ENCODE measurements around the gene RBP2.
A peak's percentile ranks its signal among the peaks of the same experiment; 100 is the strongest.

Gene RBP2

GRCh38 chr3:139521144-139521543 is 44.8 kb upstream of the RBP2 start:
- H3K9me3 Mint-ChIP-seq, result no peaks in the 10 kb centered on the region
- DNase-seq, result no peak
- H3K27me3 Mint-ChIP-seq (ENCODE audit: low read depth, poor library complexity), result peaks cover 4% of the 10 kb centered on the region
- H3K4me3 Mint-ChIP-seq, result no peak overlapping the region
- peaks cover 29% of the 10 kb centered on the region for H3K4me1 Mint-ChIP-seq
- no peak for TF ChIP-seq CTCF (IDR thresholded peaks at IDR 0.05)
- H3K27ac Mint-ChIP-seq, result no peak overlapping the region
- peaks cover 66% of the 10 kb centered on the region for H3K36me3 Mint-ChIP-seq (ENCODE audit: low read depth)

GRCh38 chr3:139519998-139520737 is 43.9 kb upstream of the RBP2 start:
- H3K27ac Mint-ChIP-seq, result no peak overlapping the region

GRCh38 chr3:139518926-139519842 is 42.9 kb upstream of the RBP2 start:
- TF ChIP-seq CTCF (IDR thresholded peaks at IDR 0.05), result no peak
- Mint-ChIP-seq H3K27me3 (ENCODE audit: low read depth, poor library complexity) (peaks cover 2% of the 10 kb centered on the region), H3K27ac (peak overlapping the region; percentile 60), H3K9me3 (no peaks in the 10 kb centered on the region), H3K4me1 (peaks cover 15% of the 10 kb centered on the region), H3K36me3 (ENCODE audit: low read depth) (peaks cover 63% of the 10 kb centered on the region), H3K4me3 (no peak overlapping the region)
- DNase-seq, result no peak

More at GRCh38 chr3:139519998-139520737, 43.9 kb upstream of the RBP2 start:
- Mint-ChIP-seq H3K36me3 (ENCODE audit: low read depth) (peaks cover 68% of the 10 kb centered on the region), H3K4me1 (peaks cover 25% of the 10 kb centered on the region), H3K9me3 (no peaks in the 10 kb centered on the region), H3K4me3 (no peak overlapping the region), H3K27me3 (ENCODE audit: low read depth, poor library complexity) (peaks cover 4% of the 10 kb centered on the region)
- peak; percentile 35 for TF ChIP-seq CTCF (IDR thresholded peaks at IDR 0.05)
- DNase-seq, result no peak

- TF ChIP-seq CTCF (IDR thresholded peaks at IDR 0.05), result no peak
- H3K4me3 Mint-ChIP-seq, result no peak overlapping the region
- H3K36me3 Mint-ChIP-seq (ENCODE audit: low read depth), result peaks cover 55% of the 10 kb centered on the region
- no peak overlapping the region for H3K27ac Mint-ChIP-seq
- DNase-seq, result no peak
- H3K27me3 Mint-ChIP-seq (ENCODE audit: low read depth, poor library complexity), result no peaks in the 10 kb centered on the region
- no peaks in the 10 kb centered on the region for H3K9me3 Mint-ChIP-seq
- H3K4me1 Mint-ChIP-seq, result peaks cover 9% of the 10 kb centered on the region
Observed at GRCh38 chr3:139518306-139518705, 42.0 kb upstream of the RBP2 start.

GRCh38 chr3:139517321-139518065 is 41.2 kb upstream of the RBP2 start:
- Mint-ChIP-seq H3K36me3 (ENCODE audit: low read depth) (peaks cover 49% of the 10 kb centered on the region), H3K4me1 (peaks cover 7% of the 10 kb centered on the region), H3K4me3 (no peak overlapping the region), H3K9me3 (no peaks in the 10 kb centered on the region), H3K27ac (peak overlapping the region; percentile 86), H3K27me3 (ENCODE audit: low read depth, poor library complexity) (no peaks in the 10 kb centered on the region)
- no peak for DNase-seq
- TF ChIP-seq CTCF (IDR thresholded peaks at IDR 0.05), result no peak

All from nephron progenitor cell (in vitro differentiated cells).